Activated naive CD8-positive, alpha-beta T cell treated with anti-CD3 and anti-CD28 coated beads, Interleukin-2, amount 10 ng/mL, durations not matched to agents 7 days and 5 days (primary cell): ENCODE data around the gene HSPE1. TPM values are rescaled to one million over a fixed set of nuclear protein-coding genes. Genes with fewer than 3 reads are reported as not detected.
"Not testable (repeated sequence)": the region's sequence is repeated elsewhere in the genome, so short reads cannot be mapped to it uniquely, and the experiment has no call there.

Source experiments
- ATAC-seq: fragments of 150-1000 bp; cut with Tn5 transposase; one replicate; pipeline ENCODE4 v1.10.0; 2021; ENCODE audit warnings: low read depth, moderate library complexity
- POLR2A ChIA-PET: fragments of 350-600 bp; sonication (Branson Sonifier 250); formaldehyde crosslinking; loops from one replicate; lab custom pipeline; 2021; ENCODE audit warnings: antibody characterized with exemption; lab: Charles Lee
- DNase-seq: peaks from one replicate; pipeline ENCODE4 v3.0.0; 2021
- H3K27ac Mint-ChIP-seq: one replicate; pipeline ENCODE4 v1.8.0; 2022; ENCODE audit warnings: mild to moderate bottlenecking, mixed read lengths
- H3K27me3 Mint-ChIP-seq: one replicate; pipeline ENCODE4 v1.8.0; 2022; ENCODE audit warnings: mild to moderate bottlenecking, moderate library complexity, mixed read lengths
- H3K36me3 Mint-ChIP-seq: one replicate; pipeline ENCODE4 v1.8.0; 2021; ENCODE audit warnings: mild to moderate bottlenecking, mixed read lengths
- H3K4me1 Mint-ChIP-seq: one replicate; pipeline ENCODE4 v1.8.0; 2021; ENCODE audit warnings: mixed read lengths
- H3K4me3 Mint-ChIP-seq: one replicate; pipeline ENCODE4 v1.8.0; 2022; ENCODE audit warnings: mild to moderate bottlenecking, moderate library complexity, mixed read lengths
- H3K9me3 Mint-ChIP-seq: one replicate; pipeline ENCODE4 v1.8.0; 2021; ENCODE audit warnings: mixed read lengths
- total RNA-seq, 2 experiments: library from RNA; stranded (reverse); gene quantifications; one replicate each; pipeline ENCODE4 v1.2.3, GENCODE V29; 2021

HSPE1 gene
- total RNA-seq: 10 to 100 TPM; 92.1 to 94.3 TPM

DNA sequence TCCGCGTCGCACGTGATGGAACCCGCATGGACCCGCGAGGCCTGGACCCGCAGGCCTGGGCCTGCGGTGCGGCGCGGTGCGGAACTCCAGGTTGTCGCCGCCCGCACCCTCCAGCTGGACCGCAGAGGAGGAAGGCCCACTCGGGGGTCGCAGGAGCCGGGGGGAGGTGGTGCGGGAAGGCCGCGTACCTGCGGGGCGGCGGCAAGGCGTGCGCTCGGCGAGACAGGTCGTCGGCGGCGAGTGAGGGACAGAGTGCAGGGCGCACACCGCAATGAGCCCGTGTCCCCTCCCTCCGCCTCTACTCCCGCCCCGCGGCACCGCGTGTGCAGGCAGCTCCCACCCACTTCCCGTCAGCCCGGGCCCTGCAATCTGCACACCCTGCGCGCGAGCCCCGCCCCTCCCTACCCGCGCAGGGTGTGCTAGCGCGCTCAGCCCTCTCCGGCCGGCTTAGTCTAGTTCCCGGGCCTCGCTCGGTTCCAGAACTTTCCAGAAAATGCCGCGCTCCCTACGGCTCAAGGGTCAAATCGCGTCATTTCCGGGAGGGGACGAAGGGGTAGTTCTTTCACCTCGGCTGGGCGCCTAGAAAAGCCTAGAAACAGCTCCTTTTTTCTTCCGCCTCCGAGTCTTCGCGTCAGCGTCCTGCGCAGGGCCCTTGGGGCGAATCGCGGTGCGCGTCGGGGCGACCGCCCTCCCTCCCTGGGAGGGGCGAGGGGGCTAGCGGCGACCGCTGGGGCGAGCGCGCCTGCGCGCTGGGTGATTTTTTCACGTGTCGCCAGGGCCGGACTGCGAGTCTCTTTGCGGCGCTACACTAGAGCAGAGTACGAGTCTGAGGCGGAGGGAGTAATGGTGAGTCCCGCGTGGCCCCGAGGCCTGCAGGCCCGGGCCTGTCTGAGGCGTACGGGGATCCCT lies at the start of gene HSPE1, which contains the start of gene HSPD1:
Gene HSPE1, plus strand, starts transcription at position 786 of the 909 bp plus-strand sequence. Its CDS starts 58 bp downstream, at position 844.
Gene HSPD1, minus strand, starts transcription at position 247 of the 909 bp plus-strand sequence. CDS start 992 bp downstream, outside the sequence.
- peak within 1 kb of the TSS; percentile 97 for H3K27ac Mint-ChIP-seq
- H3K27me3 Mint-ChIP-seq: no peaks in the 10 kb centered on the region
- H3K9me3 Mint-ChIP-seq: no peaks in the 10 kb centered on the region
- peak; percentile 96 for DNase-seq
- peaks cover 41% of the 10 kb centered on the region for H3K4me1 Mint-ChIP-seq
- POLR2A ChIA-PET: interaction anchor here (0.6 to 5.1 kb wide), 18 partner anchors 8 to 1329 kb away, joined by 3 to 121 read pairs (median 4); partner anchors contain the start of genes COQ10B, MARS2, MOB4 and SF3B1
- peak within 1 kb of the TSS; percentile 91 for H3K4me3 Mint-ChIP-seq
- ATAC-seq: peak; percentile 84
- H3K36me3 Mint-ChIP-seq: peaks cover 41% of the 10 kb centered on the region

DNA sequence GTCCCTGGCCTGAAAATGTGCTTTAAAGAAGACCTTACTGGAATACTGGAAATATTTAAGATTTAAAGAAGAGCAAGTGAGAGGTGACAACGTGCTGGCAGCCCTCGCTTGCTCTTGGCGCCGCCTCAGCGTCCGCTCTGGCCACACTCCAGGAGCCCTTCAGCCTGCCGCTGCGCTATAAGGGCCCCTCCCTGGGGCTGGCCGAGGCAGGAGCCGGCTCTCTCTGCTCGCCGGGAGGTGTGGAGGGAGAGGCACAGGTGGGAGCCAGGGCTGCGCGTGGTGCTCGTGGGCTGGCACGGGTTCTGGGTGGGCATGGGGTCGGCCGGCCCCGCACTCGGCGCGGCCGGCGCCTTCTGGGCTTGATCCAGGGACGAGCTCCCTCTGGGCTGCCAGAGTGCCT lies 49.7 kb upstream of the HSPE1 start:
- Mint-ChIP-seq H3K4me1 (peaks cover 18% of the 10 kb centered on the region), H3K9me3 (no peaks in the 10 kb centered on the region), H3K4me3 (no peak overlapping the region), H3K27me3 (peaks cover 3% of the 10 kb centered on the region), H3K27ac (no peak overlapping the region), H3K36me3 (no peaks in the 10 kb centered on the region)
- POLR2A ChIA-PET: interaction anchor here (0.6 to 1.7 kb wide), 4 partner anchors 8 to 49 kb away, joined by 3 to 9 read pairs (median 4); partner anchors contain the start of genes HSPD1, HSPE1 and SF3B1
- DNase-seq (no peak), ATAC-seq (no peak)

DNA sequence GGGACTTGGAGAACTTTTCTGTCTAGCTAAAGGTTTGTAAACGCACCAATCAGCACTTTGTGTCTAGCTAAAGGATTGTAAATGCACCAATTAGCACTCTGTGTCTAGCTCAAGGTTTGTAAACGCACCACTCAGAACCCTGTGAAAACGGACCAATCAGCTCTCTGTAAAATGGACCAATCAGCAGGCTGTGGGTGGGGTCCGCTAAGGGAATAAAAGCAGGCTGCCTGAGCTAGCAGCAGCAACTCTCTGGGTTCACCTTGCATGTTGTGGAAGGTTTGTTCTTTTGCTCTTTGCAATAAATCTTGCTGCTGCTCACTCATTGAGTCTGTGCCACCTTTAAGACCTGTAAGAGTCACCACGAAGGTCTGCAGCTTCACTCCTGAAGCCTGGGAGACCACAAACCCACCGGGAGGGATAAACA lies 49.2 kb upstream of the HSPE1 start:
- not testable (repeated sequence) for H3K4me3 Mint-ChIP-seq, ATAC-seq, H3K27me3 Mint-ChIP-seq, H3K9me3 Mint-ChIP-seq, DNase-seq, H3K36me3 Mint-ChIP-seq
- peak overlapping the region; percentile 48 for H3K27ac Mint-ChIP-seq
- H3K4me1 Mint-ChIP-seq: peaks cover 18% of the 10 kb centered on the region
- POLR2A ChIA-PET: interaction anchor here (0.6 to 1.7 kb wide), 4 partner anchors 8 to 49 kb away, joined by 3 to 9 read pairs (median 4); partner anchors contain the start of genes HSPD1, HSPE1 and SF3B1

DNA sequence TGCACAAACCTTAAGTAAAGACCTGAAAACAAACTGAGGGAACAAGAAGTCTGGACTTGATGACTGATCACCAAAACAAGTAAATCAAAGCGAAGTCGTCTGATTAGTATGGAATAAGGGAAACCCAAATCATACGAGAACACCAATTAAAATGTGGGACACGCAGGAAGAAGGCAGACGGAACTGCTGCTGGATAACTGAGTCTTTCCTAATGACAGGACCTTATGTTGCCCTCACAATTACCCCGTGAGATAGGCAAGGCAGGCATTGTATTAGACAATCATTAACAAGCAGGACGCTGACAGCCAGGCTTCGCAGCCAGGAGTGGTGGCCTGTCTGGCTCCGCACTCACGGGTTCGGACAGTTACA lies 47.4 kb upstream of the HSPE1 start:
- POLR2A ChIA-PET: interaction anchor here (0.5 to 3.9 kb wide), 18 partner anchors 9 to 528 kb away, joined by 3 to 75 read pairs (median 4); partner anchors contain the start of genes HSPD1, HSPE1, MOB4 and PGAP1
- Mint-ChIP-seq H3K27me3 (no peaks in the 10 kb centered on the region), H3K4me3 (peak overlapping the region; percentile 88), H3K9me3 (no peaks in the 10 kb centered on the region), H3K27ac (peak overlapping the region; percentile 96), H3K36me3 (peaks cover 5% of the 10 kb centered on the region), H3K4me1 (peaks cover 22% of the 10 kb centered on the region)
- DNase-seq (no peak), ATAC-seq (no peak)

DNA sequence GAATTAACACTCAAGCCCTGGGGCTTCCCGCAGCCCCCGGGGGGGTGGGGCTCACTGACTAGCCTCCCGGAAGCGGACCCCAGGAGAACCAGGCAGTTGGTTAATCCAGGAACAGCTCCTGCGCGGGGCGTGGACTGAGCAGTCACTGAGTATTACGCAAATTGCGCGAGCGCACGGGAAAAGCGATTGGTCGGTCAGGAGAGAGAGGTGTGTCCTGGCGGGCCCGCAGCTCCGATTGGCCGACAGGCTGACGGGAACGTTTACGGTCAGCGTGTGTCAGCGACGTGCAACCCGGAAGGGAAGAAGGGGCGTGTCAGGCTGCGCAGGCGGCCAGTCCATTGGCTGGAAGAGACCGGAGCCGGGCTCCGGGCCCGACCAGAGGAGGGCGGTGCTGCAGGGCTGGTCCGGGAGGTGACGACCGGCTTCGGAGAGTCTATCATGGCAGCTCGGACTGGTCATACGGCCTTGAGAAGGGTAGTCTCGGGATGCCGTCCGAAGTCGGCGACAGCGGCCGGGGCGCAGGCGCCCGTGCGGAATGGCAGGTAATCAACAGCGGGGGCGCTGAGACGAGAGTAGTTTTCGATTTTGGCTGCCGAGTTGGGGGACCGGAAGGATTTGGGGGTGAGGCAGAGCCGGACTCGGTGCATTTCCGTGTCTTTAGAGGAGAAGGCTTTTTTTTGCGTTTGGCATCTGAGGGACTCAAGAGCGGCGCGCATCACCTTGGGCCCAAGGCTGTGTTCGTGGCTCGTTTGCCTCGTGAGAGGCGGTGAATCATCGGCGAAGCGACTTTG lies 46.9 kb upstream of the HSPE1 start, which contains the start of gene COQ10B:
Gene COQ10B, plus strand, starts transcription at position 430 of the 791 bp plus-strand sequence. Its CDS starts 9 bp downstream, at position 439.
- Mint-ChIP-seq H3K36me3 (peaks cover 6% of the 10 kb centered on the region), H3K9me3 (no peaks in the 10 kb centered on the region), H3K4me1 (peaks cover 24% of the 10 kb centered on the region), H3K27ac (peak within 1 kb of the TSS; percentile 96), H3K4me3 (peak within 1 kb of the TSS; percentile 88), H3K27me3 (no peaks in the 10 kb centered on the region)
- DNase-seq (peak; percentile 94), ATAC-seq (peak; percentile 93)
- POLR2A ChIA-PET: interaction anchor here (0.5 to 3.9 kb wide), 19 partner anchors 9 to 529 kb away, joined by 3 to 75 read pairs (median 4); partner anchors contain the start of genes HSPD1, HSPE1, MOB4 and PGAP1

DNA sequence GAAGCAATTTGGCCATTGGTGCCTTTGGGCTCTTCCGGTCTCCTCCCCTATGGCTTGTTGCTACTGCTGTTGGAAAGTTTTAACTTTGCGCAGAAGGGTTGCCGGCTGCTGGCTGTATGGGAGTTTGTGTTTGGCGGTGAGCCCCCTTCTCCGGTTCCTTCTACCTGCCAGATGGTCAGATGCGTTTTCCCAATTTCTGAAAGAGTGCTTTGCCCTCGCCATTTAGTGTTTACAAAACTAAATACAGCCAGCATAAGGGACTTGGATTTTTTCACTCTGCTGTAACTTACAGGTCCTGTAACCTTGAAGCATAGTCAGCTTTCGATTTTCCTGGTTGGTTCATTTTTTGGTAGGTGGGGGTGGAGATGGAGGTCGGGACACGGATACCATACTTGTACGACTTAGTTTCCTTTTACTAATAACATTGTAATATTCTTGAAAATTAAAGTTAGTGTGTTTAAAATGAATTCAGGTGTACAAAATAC lies 46.2 kb upstream of the HSPE1 start:
- Mint-ChIP-seq H3K4me3 (peak overlapping the region; percentile 88), H3K9me3 (no peaks in the 10 kb centered on the region), H3K27ac (peak overlapping the region; percentile 96), H3K36me3 (peaks cover 6% of the 10 kb centered on the region), H3K4me1 (peaks cover 24% of the 10 kb centered on the region), H3K27me3 (no peaks in the 10 kb centered on the region)
- POLR2A ChIA-PET: interaction anchor here (0.6 to 3.9 kb wide), 11 partner anchors 11 to 506 kb away, joined by 3 to 75 read pairs (median 4); partner anchors contain the start of genes HSPD1, HSPE1 and SF3B1
- ATAC-seq (no peak), DNase-seq (no peak)

DNA sequence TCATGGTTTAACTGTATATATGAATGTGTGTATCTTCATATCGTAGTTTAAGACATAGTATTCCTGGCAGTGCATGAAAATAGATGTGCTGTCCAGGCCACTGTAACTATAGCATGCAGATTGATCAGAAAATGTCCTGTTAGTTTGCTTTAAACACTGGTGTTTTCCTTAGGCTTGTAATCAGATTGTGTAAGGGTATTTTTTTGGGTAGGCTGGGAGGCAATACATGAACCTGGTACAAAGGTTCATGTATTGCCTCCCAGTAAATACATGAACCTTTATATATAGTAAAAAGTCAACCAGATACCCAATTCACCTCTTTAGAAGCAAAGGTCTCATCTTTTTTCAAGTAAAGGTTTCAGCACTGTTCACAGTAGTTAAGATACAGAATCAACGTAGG lies 45.3 kb upstream of the HSPE1 start:
- peaks cover 6% of the 10 kb centered on the region for H3K36me3 Mint-ChIP-seq
- H3K9me3 Mint-ChIP-seq: no peaks in the 10 kb centered on the region
- H3K27ac Mint-ChIP-seq: peak overlapping the region; percentile 96
- H3K4me1 Mint-ChIP-seq: peaks cover 29% of the 10 kb centered on the region
- POLR2A ChIA-PET: interaction anchor here (1.0 to 3.9 kb wide), 2 partner anchors 20 to 45 kb away, joined by 5 to 75 read pairs; partner anchors contain the start of genes HSPD1, HSPE1 and SF3B1
- no peak for ATAC-seq
- H3K27me3 Mint-ChIP-seq: no peaks in the 10 kb centered on the region
- DNase-seq: no peak
- peak overlapping the region; percentile 88 for H3K4me3 Mint-ChIP-seq

DNA sequence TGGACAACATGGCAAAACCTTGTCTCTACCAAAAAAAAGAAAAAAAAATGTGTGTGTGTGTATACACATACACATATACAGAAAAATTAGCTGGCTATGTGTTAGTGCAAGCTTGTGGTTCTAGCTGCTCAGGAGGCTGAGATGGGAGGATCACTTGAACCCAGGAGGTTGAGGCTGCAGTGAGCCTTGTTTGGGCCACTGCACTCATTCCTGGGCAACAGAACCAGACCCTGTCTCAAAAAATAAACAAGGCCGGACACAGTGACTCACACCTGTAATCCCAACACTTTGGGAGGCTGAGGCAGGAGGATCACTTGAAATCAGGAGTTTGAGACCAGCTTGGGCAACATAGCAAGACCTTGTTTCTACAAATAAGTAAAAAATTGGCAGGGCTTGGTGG lies 44.8 kb upstream of the HSPE1 start:
- H3K27me3 Mint-ChIP-seq: no peaks in the 10 kb centered on the region
- DNase-seq: no peak
- peaks cover 29% of the 10 kb centered on the region for H3K4me1 Mint-ChIP-seq
- H3K9me3 Mint-ChIP-seq: no peaks in the 10 kb centered on the region
- peaks cover 6% of the 10 kb centered on the region for H3K36me3 Mint-ChIP-seq
- no peak overlapping the region for H3K4me3 Mint-ChIP-seq
- POLR2A ChIA-PET: interaction anchor here (3.9 kb wide), 1 partner anchor 20 kb away, joined by 75 read pairs; the partner anchor contains the start of gene SF3B1
- H3K27ac Mint-ChIP-seq: peak overlapping the region; percentile 11
- no peak for ATAC-seq

DNA sequence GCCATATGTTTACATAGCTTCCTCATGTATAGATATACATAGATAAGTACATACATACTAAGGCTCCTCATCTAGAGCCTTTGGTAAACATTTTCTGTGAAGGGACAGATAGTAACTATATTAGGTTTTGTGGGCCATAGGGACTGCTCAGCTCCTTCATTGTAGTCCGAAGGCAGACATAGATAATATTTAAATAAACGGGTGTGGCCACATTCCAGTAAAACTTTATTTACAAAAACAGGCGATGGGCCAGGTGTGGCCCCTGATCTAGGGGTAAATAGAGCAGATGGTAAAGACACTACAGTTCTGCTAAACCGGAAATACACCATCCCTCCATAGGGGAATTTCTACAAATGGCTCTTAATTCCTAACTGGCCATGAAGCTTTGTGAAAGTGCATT lies 39.5 kb upstream of the HSPE1 start:
- no peak overlapping the region for H3K4me3 Mint-ChIP-seq
- DNase-seq (no peak), ATAC-seq (no peak)
- H3K36me3 Mint-ChIP-seq: peaks cover 17% of the 10 kb centered on the region
- H3K9me3 Mint-ChIP-seq: no peaks in the 10 kb centered on the region
- H3K27ac Mint-ChIP-seq: no peak overlapping the region
- peaks cover 11% of the 10 kb centered on the region for H3K4me1 Mint-ChIP-seq
- no peaks in the 10 kb centered on the region for H3K27me3 Mint-ChIP-seq
- POLR2A ChIA-PET: no interaction called here

DNA sequence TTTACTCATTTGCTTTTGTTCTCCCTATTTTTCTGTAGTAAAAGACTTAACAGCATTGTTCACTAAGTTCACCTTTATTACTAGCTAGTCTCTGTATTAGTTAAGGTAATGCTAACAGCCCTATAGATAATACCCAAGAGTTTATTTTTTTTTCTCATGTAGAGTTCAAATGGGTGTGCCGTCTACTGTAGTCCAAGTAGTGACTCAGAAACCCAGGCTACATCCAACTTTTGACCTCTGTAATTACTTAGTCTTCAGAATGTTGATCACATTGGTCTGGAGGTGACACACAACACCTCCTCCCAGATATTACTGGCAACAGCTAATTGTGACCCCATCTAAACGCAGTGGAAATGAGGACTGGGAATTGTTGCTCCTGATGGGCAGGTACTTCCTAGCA lies 39.1 kb upstream of the HSPE1 start:
- Mint-ChIP-seq H3K4me1 (peaks cover 11% of the 10 kb centered on the region), H3K9me3 (no peaks in the 10 kb centered on the region), H3K27ac (no peak overlapping the region), H3K36me3 (peaks cover 15% of the 10 kb centered on the region), H3K27me3 (no peaks in the 10 kb centered on the region), H3K4me3 (no peak overlapping the region)
- POLR2A ChIA-PET: no interaction called here
- ATAC-seq (no peak), DNase-seq (no peak)

DNA sequence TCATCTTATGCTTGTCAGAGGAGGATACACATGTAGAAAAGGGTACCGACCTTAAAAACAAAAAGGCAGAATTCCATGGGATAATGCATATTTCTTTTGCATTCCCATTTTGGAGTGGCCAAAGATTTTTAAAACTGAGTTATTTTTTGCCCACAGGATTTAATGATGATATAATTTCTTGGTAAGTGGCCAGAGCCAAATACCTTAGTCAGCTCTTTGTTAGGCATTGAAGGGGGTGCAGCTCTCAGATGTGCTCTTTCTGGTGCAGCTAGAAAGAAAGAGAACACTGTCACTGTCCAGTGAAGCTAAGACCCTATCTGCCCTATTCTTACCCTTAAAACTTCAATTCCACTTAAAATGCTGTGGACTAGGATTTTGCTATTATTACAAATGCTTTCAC lies 36.0 kb upstream of the HSPE1 start:
- no peak overlapping the region for H3K4me3 Mint-ChIP-seq
- no peaks in the 10 kb centered on the region for H3K27me3 Mint-ChIP-seq
- no peak overlapping the region for H3K27ac Mint-ChIP-seq
- peaks cover 21% of the 10 kb centered on the region for H3K36me3 Mint-ChIP-seq
- DNase-seq: no peak
- H3K4me1 Mint-ChIP-seq: peaks cover 11% of the 10 kb centered on the region
- H3K9me3 Mint-ChIP-seq: no peaks in the 10 kb centered on the region
- ATAC-seq: no peak
- POLR2A ChIA-PET: interaction anchor here (0.7 kb wide), 2 partner anchors 10 to 20 kb away, joined by 3 read pairs; no protein-coding TSS in a partner anchor

DNA sequence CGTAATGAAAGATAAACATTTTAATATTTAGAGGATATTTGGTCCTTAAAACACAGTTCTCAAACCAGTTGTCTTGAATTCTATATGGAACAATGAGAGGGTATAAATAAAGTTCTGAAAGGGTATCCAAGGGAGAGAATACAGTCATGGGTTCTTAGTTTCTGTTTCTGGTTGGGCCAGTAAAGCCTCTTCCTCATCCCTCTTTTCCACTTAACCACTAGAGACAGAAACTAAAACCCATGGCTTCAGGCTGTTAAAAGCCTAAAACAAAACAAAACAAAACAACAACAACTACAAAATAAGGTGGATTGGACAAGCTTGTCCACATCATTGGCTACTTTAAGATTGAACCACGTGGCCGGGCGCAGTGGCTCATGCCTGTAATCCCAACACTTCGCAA lies 28.0 kb upstream of the HSPE1 start:
- DNase-seq (no peak), ATAC-seq (no peak)
- POLR2A ChIA-PET: interaction anchor here (0.7 kb wide), 1 partner anchor 602 kb away, joined by 3 read pairs; no protein-coding TSS in a partner anchor
- Mint-ChIP-seq H3K36me3 (peaks cover 22% of the 10 kb centered on the region), H3K4me1 (peaks cover 5% of the 10 kb centered on the region), H3K9me3 (no peaks in the 10 kb centered on the region), H3K27ac (no peak overlapping the region), H3K4me3 (no peak overlapping the region), H3K27me3 (no peaks in the 10 kb centered on the region)
